ENCODE measurements around the gene ZNF217.
A peak's percentile ranks its signal among the peaks of the same experiment; 100 is the strongest.

The ZNF217 gene

GRCh38 chr20:53582574-53583351 lies 10.9 kb downstream of the ZNF217 start:
- peak; percentile 83 for DNase-seq (ENCODE audit: low spot score)

GRCh38 chr20:53582251-53582570 lies 11.4 kb downstream of the ZNF217 start:
- DNase-seq (ENCODE audit: low spot score): no peak

GRCh38 chr20:53581444-53582250 lies 12.0 kb downstream of the ZNF217 start:
- DNase-seq (ENCODE audit: low spot score): no peak

GRCh38 chr20:53580376-53581111 lies 13.1 kb downstream of the ZNF217 start:
- DNase-seq (ENCODE audit: low spot score): no peak

GRCh38 chr20:53579581-53580375 lies 13.9 kb downstream of the ZNF217 start:
- peak; percentile 50 for DNase-seq (ENCODE audit: low spot score)

- DNase-seq (ENCODE audit: low spot score): no peak
These were observed 14.4 kb downstream of the ZNF217 start for GRCh38 chr20:53579266-53579580.

GRCh38 chr20:53578492-53579222 lies 15.0 kb downstream of the ZNF217 start:
- peak; percentile 84 for DNase-seq (ENCODE audit: low spot score)

- DNase-seq (ENCODE audit: low spot score): no peak
These were observed 16.9 kb downstream of the ZNF217 start for GRCh38 chr20:53576586-53577318.

GRCh38 chr20:53576195-53576580 lies 17.5 kb downstream of the ZNF217 start:
- DNase-seq (ENCODE audit: low spot score): no peak

- DNase-seq (ENCODE audit: low spot score): no peak
These were observed 18.0 kb downstream of the ZNF217 start for GRCh38 chr20:53575481-53576194.

- DNase-seq (ENCODE audit: low spot score): no peak
These were observed 18.8 kb downstream of the ZNF217 start for GRCh38 chr20:53574819-53575218.

GRCh38 chr20:53574259-53574789 lies 19.3 kb downstream of the ZNF217 start:
- DNase-seq (ENCODE audit: low spot score): no peak

- DNase-seq (ENCODE audit: low spot score): no peak
These were observed 21.9 kb downstream of the ZNF217 start for GRCh38 chr20:53571555-53572286.

GRCh38 chr20:53570446-53571276 lies 23.0 kb downstream of the ZNF217 start:
- DNase-seq (ENCODE audit: low spot score): no peak

- DNase-seq (ENCODE audit: low spot score): no peak
These were observed 23.9 kb downstream of the ZNF217 start for GRCh38 chr20:53569606-53570307.

- DNase-seq (ENCODE audit: low spot score): no peak
These were observed 24.6 kb downstream of the ZNF217 start for GRCh38 chr20:53569005-53569404.

- DNase-seq (ENCODE audit: low spot score): no peak
These were observed 25.3 kb downstream of the ZNF217 start for GRCh38 chr20:53568351-53568750.
